PC-9 (cell line): ENCODE measurements around the gene ETS1.

Experiments
- CTCF ChIP-seq: fragments of 200-600 bp; sonication (generic); conservative IDR thresholded peaks from 2 replicates; pipeline ENCODE4 v1.6.1; 2017; ENCODE audit warnings: mixed run types, antibody characterized with exemption, mild to moderate bottlenecking, moderate library complexity
- EZH2 ChIP-seq: fragments of 200-600 bp; sonication (generic); IDR thresholded peaks from 2 replicates; pipeline ENCODE4 v1.8.0; 2017; ENCODE audit warnings: antibody characterized with exemption, low read depth

DNA sequence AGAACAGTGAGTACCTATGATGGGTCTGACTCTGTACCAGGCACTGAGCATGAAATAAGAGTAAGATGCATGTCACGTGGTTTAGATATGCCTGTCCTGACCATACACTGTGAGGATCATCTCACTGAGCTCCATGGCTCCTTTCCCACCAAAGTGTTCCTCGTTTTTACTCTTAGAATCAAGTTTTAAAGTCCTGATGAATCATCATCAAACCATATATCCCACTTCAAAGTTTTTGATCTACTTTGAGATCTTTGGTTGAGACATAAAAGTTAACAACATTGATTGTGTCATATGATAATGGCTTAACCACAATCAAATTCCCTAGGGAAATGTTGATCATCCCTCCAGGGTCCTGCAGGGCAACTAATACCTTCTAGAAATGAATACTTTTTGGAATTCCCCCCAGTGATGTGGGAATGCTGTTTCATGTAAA lies 12.8 kb downstream of the ETS1 start:
- TF ChIP-seq CTCF (no peak), EZH2 (no peak)
